OCI-LY1 (cell line): ENCODE results near the gene HEXIM2.
A peak's percentile ranks its signal among the peaks of the same experiment; 100 is the strongest.
"Not testable (repeated sequence)": the region's sequence is repeated elsewhere in the genome, so short reads cannot be mapped to it uniquely, and the experiment has no call there.

Experiments used
- H2AFZ ChIP-seq: fragments of 200-600 bp; sonication (generic), shearing (Covaris generic); 2 replicates; pipeline ENCODE4 v1.6.0; 2014; ENCODE audit warnings: antibody characterized with exemption, mild to moderate bottlenecking, low read length
- H3F3A ChIP-seq: fragments of 200-600 bp; sonication (generic), shearing (Covaris generic); 2 replicates; pipeline ENCODE4 v1.6.0; 2014; ENCODE audit warnings: mild to moderate bottlenecking, antibody characterized with exemption, low read length, moderate library complexity; ENCODE audit not compliant: insufficient read depth
- H3K27ac ChIP-seq: fragments of 200-600 bp; sonication (generic); 2 replicates; pipeline ENCODE4 v1.5.1; 2014; ENCODE audit warnings: low read length, mixed run types, mild to moderate bottlenecking, low read depth; ENCODE audit not compliant: poor library complexity, severe bottlenecking
- H3K27me3 ChIP-seq: fragments of 200-600 bp; sonication (generic); 2 replicates; pipeline ENCODE4 v1.6.0; 2014; ENCODE audit warnings: antibody characterized with exemption, mild to moderate bottlenecking, low read length, moderate library complexity; ENCODE audit not compliant: insufficient read depth
- H3K36me3 ChIP-seq: fragments of 200-600 bp; sonication (generic); 2 replicates; pipeline ENCODE4 v1.6.1; 2014; ENCODE audit warnings: mild to moderate bottlenecking, antibody characterized with exemption, low read length, moderate library complexity, mixed read lengths; ENCODE audit not compliant: insufficient read depth
- H3K4me1 ChIP-seq: fragments of 200-600 bp; sonication (generic); 2 replicates; pipeline ENCODE4 v1.5.1; 2014; ENCODE audit warnings: mild to moderate bottlenecking, low read length, moderate library complexity; ENCODE audit not compliant: insufficient read depth, severe bottlenecking
- H3K4me2 ChIP-seq: fragments of 200-600 bp; sonication (generic), shearing (Covaris generic); 2 replicates; pipeline ENCODE4 v1.6.1; 2014; ENCODE audit warnings: low read length
- H3K4me3 ChIP-seq: fragments of 200-600 bp; sonication (generic); 2 replicates; pipeline ENCODE4 v1.5.1; 2014; ENCODE audit warnings: low read length, low read depth, mild to moderate bottlenecking, mixed read lengths; ENCODE audit not compliant: poor library complexity, severe bottlenecking
- H3K79me2 ChIP-seq: fragments of 200-600 bp; shearing (Covaris generic); 2 replicates; pipeline ENCODE4 v1.6.1; 2016; ENCODE audit warnings: mixed run types, low read length, mixed read lengths; ENCODE audit not compliant: insufficient read depth
- H3K9ac ChIP-seq: fragments of 200-600 bp; sonication (generic), shearing (Covaris generic); 2 replicates; pipeline ENCODE4 v1.6.1; 2014; ENCODE audit warnings: mild to moderate bottlenecking, low read length, mixed read lengths
- H3K9me2 ChIP-seq: fragments of 200-600 bp; sonication (generic), shearing (Covaris generic); 2 replicates; pipeline ENCODE4 v1.6.1; 2014; ENCODE audit warnings: low read depth, mild to moderate bottlenecking, low read length, mixed read lengths
- H3K9me3 ChIP-seq: fragments of 200-600 bp; shearing (Covaris generic); 2 replicates; pipeline ENCODE4 v1.6.1; 2014; ENCODE audit warnings: low read length, mixed read lengths
- H4K20me1 ChIP-seq: fragments of 200-600 bp; sonication (generic), shearing (Covaris generic); 2 replicates; pipeline ENCODE4 v1.6.0; 2016; ENCODE audit warnings: mild to moderate bottlenecking, low read length; ENCODE audit not compliant: insufficient read depth
- EZH2 ChIP-seq: fragments of 200-600 bp; sonication (generic), shearing (Covaris generic); IDR thresholded peaks from 2 replicates; pipeline ENCODE4 v1.8.0; 2017; ENCODE audit warnings: borderline replicate concordance, mixed run types, mild to moderate bottlenecking, antibody characterized with exemption, low read length, moderate library complexity, mixed read lengths
- TF ChIP-seq, protein P1 (sequence below): fragments of 200-600 bp; sonication (generic), shearing (Covaris generic); IDR thresholded peaks from 2 replicates; pipeline ENCODE4 v1.5.1; 2017; ENCODE audit warnings: mild to moderate bottlenecking, antibody characterized with exemption, low read length, moderate library complexity, mixed read lengths

The HEXIM2 gene

GRCh38 chr17:45201457-45201856 is 39.8 kb downstream of the HEXIM2 start:
- TF ChIP-seq, protein P1, sequence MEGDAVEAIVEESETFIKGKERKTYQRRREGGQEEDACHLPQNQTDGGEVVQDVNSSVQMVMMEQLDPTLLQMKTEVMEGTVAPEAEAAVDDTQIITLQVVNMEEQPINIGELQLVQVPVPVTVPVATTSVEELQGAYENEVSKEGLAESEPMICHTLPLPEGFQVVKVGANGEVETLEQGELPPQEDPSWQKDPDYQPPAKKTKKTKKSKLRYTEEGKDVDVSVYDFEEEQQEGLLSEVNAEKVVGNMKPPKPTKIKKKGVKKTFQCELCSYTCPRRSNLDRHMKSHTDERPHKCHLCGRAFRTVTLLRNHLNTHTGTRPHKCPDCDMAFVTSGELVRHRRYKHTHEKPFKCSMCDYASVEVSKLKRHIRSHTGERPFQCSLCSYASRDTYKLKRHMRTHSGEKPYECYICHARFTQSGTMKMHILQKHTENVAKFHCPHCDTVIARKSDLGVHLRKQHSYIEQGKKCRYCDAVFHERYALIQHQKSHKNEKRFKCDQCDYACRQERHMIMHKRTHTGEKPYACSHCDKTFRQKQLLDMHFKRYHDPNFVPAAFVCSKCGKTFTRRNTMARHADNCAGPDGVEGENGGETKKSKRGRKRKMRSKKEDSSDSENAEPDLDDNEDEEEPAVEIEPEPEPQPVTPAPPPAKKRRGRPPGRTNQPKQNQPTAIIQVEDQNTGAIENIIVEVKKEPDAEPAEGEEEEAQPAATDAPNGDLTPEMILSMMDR = no peak
- TF ChIP-seq EZH2 = no peak
- Histone ChIP-seq H3K9me3 (no peaks in the 10 kb centered on the region), H3F3A (no peaks in the 10 kb centered on the region), H3K36me3 (no peaks in the 10 kb centered on the region), H4K20me1 (no peaks in the 10 kb centered on the region), H3K27ac (no peak overlapping the region), H3K27me3 (peaks cover 8% of the 10 kb centered on the region; the same call in 1 of the 2 replicates), H3K9ac (no peak overlapping the region), H2AFZ (no peak overlapping the region), H3K4me1 (no peaks in the 10 kb centered on the region), H3K79me2 (no peaks in the 10 kb centered on the region), H3K9me2 (no peaks in the 10 kb centered on the region), H3K4me2 (no peak overlapping the region), H3K4me3 (no peak overlapping the region)

DNA sequence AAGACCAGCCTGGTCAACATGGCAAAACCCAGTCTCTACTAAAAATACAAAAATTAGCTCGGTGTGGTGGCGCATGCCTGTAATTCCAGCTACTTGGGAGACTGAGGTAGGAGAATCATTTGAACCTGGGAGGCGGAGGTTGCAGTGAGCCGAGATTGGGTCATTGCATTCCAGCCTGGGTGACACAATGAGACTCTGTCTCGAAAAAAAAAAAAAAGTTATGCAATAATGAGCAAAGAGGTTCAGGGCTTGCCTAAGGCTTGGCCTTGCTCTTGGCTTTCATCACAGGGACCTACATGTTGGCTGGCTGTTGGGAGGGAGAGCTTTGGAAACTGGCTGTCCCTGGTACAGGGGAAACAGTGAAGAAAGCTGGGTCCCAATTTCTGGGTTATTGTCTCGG is 40.2 kb downstream of the HEXIM2 start:
- H3K9me3 ChIP-seq, H3K4me2 ChIP-seq, H3F3A ChIP-seq, H3K27ac ChIP-seq, H4K20me1 ChIP-seq, H3K79me2 ChIP-seq, H3K9me2 ChIP-seq, H3K9ac ChIP-seq, H3K36me3 ChIP-seq, H2AFZ ChIP-seq, H3K4me1 ChIP-seq, H3K4me3 ChIP-seq, H3K27me3 ChIP-seq: not testable (repeated sequence)

DNA sequence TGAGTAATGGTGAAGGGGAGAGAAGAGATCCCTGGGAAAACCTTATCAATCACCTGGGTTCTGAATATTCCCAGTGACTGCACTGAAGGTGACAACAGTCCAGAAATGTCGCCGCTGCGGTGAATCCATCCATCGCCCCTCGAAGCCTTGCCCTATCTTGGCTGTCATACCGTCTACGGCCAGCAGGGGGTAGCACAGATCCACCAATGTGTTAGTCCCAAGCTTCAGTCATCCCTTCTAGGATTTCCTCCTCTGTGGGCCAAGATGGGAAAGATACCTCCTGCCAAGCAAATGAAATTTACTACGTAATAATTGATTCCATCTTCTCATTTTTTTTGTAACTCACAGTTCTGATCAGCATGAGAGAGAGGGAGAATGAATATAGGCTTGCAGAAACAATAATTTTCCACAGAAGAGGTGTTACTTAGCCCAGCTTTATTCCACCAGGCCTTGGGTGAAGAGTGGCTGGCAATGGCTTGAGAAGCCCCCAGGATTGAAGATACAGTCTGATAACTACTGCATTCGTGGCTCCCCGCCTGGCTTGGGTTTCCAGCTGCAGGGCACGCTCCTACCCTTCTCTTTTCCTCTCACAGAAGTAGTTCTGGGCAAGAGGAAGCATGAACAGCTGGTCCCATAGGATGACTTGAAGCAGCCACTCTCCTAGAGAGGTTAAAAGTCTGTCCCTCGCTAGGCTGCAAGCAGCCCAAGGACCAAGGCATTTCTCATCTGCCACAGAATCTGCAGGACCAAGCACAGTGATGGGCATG is 57.4 kb downstream of the HEXIM2 start:
- H4K20me1 ChIP-seq = no peaks in the 10 kb centered on the region
- H3K4me1 ChIP-seq = peaks cover 18% of the 10 kb centered on the region
- H2AFZ ChIP-seq = no peak overlapping the region
- H3K27ac ChIP-seq = no peak overlapping the region
- no peak overlapping the region for H3K4me2 ChIP-seq
- TF ChIP-seq, protein P1 = peak; percentile 89
- no peak for TF ChIP-seq EZH2
- H3K4me3 ChIP-seq = no peak overlapping the region
- H3F3A ChIP-seq = no peaks in the 10 kb centered on the region
- no peak overlapping the region for H3K9ac ChIP-seq
- H3K9me3 ChIP-seq = no peaks in the 10 kb centered on the region
- H3K36me3 ChIP-seq = no peaks in the 10 kb centered on the region
- H3K27me3 ChIP-seq = no peaks in the 10 kb centered on the region; the same call in 1 of the 2 replicates
- no peaks in the 10 kb centered on the region for H3K79me2 ChIP-seq
- no peaks in the 10 kb centered on the region for H3K9me2 ChIP-seq
